CD4-positive, CD25-positive, alpha-beta regulatory T cell (primary cell): ENCODE measurements around the gene EPHA8. TPM values are rescaled to one million over a fixed set of nuclear protein-coding genes. Genes with fewer than 3 reads are reported as not detected.
A peak's percentile ranks its signal among the peaks of the same experiment; 100 is the strongest.

Source experiments
- ATAC-seq, 2 donors: fragments of 150-1000 bp; cut with Tn5 transposase; one replicate each; pipeline ENCODE4 v1.10.0; 2021; ENCODE audit warnings: low read depth in 2 of 2, moderate number of reproducible peaks in 2 of 2, moderate library complexity in 1 of 2
- DNase-seq, 3 donors: peaks; one replicate each; pipeline versions ENCODE4 v3.0.0 to v3.0.0-alpha.2; 2012 to 2022; ENCODE audit warnings: mixed read lengths in 1 of 3
- H3K27ac ChIP-seq: one replicate; pipeline ENCODE4 v1.7.0; 2013; ENCODE audit warnings: mild to moderate bottlenecking, low read length; ENCODE audit not compliant: insufficient read depth, poor library complexity, severe bottlenecking
- H3K27me3 ChIP-seq: one replicate; pipeline ENCODE4 v1.7.0; 2013; ENCODE audit warnings: low read length; ENCODE audit not compliant: control insufficient read depth, insufficient read depth
- H3K36me3 ChIP-seq: one replicate; pipeline ENCODE4 v1.7.0; 2013; ENCODE audit warnings: mild to moderate bottlenecking, low read length, moderate library complexity; ENCODE audit not compliant: control insufficient read depth, insufficient read depth
- H3K4me1 ChIP-seq: 2 replicates; pipeline ENCODE4 v1.7.0; 2013; ENCODE audit warnings: mild to moderate bottlenecking, low read length; ENCODE audit not compliant: insufficient read depth, control insufficient read depth, poor library complexity, severe bottlenecking
- H3K4me3 ChIP-seq: one replicate; pipeline ENCODE4 v1.7.0; 2013; ENCODE audit warnings: low read depth, mild to moderate bottlenecking, low read length, moderate library complexity
- H3K9me3 ChIP-seq, 2 experiments: 1 replicate in 1 of 2; 2 replicates in 1 of 2; pipeline ENCODE4 v1.7.0; 2013; ENCODE audit warnings: low read length in 2 of 2, mild to moderate bottlenecking in 1 of 2, moderate library complexity in 1 of 2; ENCODE audit not compliant: control insufficient read depth in 2 of 2
- H3K27ac Mint-ChIP-seq, 3 donors: one replicate each; pipeline ENCODE4 v1.8.0; 2020 to 2022; ENCODE audit warnings: mild to moderate bottlenecking in 3 of 3, mixed read lengths in 3 of 3, moderate library complexity in 2 of 3
- H3K27me3 Mint-ChIP-seq: one replicate; pipeline ENCODE4 v1.8.0; 2022; ENCODE audit warnings: mild to moderate bottlenecking, mixed read lengths
- H3K36me3 Mint-ChIP-seq: one replicate; pipeline ENCODE4 v1.8.0; 2020; ENCODE audit warnings: mixed read lengths
- H3K4me1 Mint-ChIP-seq, 4 donors: one replicate each; pipeline ENCODE4 v1.8.0; 2020 to 2022; ENCODE audit warnings: mixed read lengths in 4 of 4, mild to moderate bottlenecking in 1 of 4
- H3K4me3 Mint-ChIP-seq, 4 donors: one replicate each; pipeline ENCODE4 v1.8.0; 2020 to 2022; ENCODE audit warnings: mild to moderate bottlenecking in 4 of 4, mixed read lengths in 4 of 4, moderate library complexity in 3 of 4
- H3K9me3 Mint-ChIP-seq, 7 donors: one replicate each; pipeline ENCODE4 v1.8.0; 2020 to 2022; ENCODE audit warnings: mixed read lengths in 7 of 7, mild to moderate bottlenecking in 3 of 7, moderate library complexity in 2 of 7
- polyA plus RNA-seq, 4 donors: library from polyadenylated mRNA; unstranded; fragments of 300-500 nt; fragmentation: Illumina TruSeq; gene quantifications; one replicate each; pipeline ENCODE4 v1.2.3, GENCODE V29; 2021
- total RNA-seq: library from RNA; stranded (reverse); gene quantifications from one replicate; pipeline ENCODE4 v1.2.3, GENCODE V29; 2022

The EPHA8 gene
- total and polyA plus RNA-seq, 5 donors from 2014 or later: not detected

GRCh38 chr1:22578732-22579361, 15.6 kb downstream of the EPHA8 start:
- Histone ChIP-seq H3K27ac (no peak overlapping the region), H3K36me3 (no peaks in the 10 kb centered on the region), H3K4me3 (no peak overlapping the region), H3K9me3 (no peaks in the 10 kb centered on the region), H3K4me1 (no peaks in the 10 kb centered on the region), H3K27me3 (no peaks in the 10 kb centered on the region)
- Mint-ChIP-seq H3K27me3 (no peaks in the 10 kb centered on the region), H3K9me3 (peaks cover 0 to 5% (median 0%) of the 10 kb centered on the region in 7 donors), H3K4me3 (no peak overlapping the region), H3K4me1 (no peaks in the 10 kb centered on the region), H3K36me3 (no peaks in the 10 kb centered on the region), H3K27ac (peak overlapping the region in 1 of 3 donors; percentile 55)
- no peak for DNase-seq
- ATAC-seq: no peak

- H3K36me3 ChIP-seq: no peaks in the 10 kb centered on the region
- Mint-ChIP-seq H3K4me3 (no peak overlapping the region), H3K9me3 (peaks cover 0 to 5% (median 0%) of the 10 kb centered on the region in 7 donors), H3K27me3 (no peaks in the 10 kb centered on the region), H3K4me1 (no peaks in the 10 kb centered on the region), H3K36me3 (no peaks in the 10 kb centered on the region), H3K27ac (peak overlapping the region in 1 of 3 donors; percentile 55)
- no peaks in the 10 kb centered on the region for H3K9me3 ChIP-seq
- no peaks in the 10 kb centered on the region for H3K4me1 ChIP-seq
- ATAC-seq: no peak
- no peak for DNase-seq
- no peak overlapping the region for H3K4me3 ChIP-seq
- no peak overlapping the region for H3K27ac ChIP-seq
- no peaks in the 10 kb centered on the region for H3K27me3 ChIP-seq
Observed at GRCh38 chr1:22579541-22580155, 16.4 kb downstream of the EPHA8 start.

DNA sequence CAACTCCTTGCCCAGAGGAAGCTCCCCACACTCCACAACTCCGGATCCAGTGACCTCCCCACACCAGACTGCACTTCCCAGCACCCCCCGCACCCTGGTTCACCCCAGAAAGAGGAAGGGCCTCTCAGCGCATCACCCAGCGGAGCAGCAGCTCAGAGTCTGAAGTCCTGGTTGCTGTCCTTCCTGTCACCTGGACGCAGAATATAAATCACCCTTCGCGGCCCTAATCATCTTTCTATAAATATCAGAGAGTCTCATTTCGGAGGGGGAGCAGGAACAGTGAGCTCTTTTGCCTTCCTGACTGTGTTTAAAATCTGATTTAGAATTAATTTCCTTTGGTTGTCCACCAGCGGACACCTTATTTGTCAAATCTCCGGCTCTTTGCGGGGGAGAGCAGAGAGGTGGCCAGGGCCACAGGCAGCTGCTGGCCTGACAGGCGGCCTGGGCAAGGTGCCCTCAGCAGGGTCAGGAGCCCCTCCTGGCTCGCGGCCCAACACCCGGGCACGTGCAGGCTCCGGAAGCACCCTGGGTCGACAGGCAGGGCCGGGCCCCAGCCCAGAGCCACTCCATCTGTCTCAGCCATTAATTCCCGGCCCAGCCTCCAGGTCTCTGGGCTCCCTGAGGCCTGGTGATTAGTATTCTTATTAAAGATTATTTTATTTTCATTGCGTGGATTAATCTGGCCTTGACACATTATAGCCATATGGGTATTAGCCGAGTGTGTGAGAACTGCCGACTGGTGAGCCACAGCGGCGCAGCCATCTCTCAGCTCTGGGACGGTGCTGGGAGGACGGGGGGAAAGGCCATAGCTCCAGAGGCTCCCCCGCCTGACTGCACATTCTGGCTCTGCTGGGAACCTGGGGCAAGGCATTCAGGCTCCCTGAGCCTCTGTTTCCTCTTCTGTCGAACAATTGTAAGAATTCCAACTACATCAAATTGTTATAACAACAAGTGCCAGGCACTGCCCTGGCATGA, 19.7 kb downstream of the EPHA8 start:
- H3K4me3 Mint-ChIP-seq: peak overlapping the region in 1 of 4 donors; percentile 27
- no peaks in the 10 kb centered on the region for H3K9me3 ChIP-seq
- no peak for DNase-seq
- H3K4me3 ChIP-seq: no peak overlapping the region
- no peaks in the 10 kb centered on the region for H3K36me3 Mint-ChIP-seq
- H3K27me3 ChIP-seq: no peaks in the 10 kb centered on the region
- H3K4me1 ChIP-seq: no peaks in the 10 kb centered on the region
- H3K27me3 Mint-ChIP-seq: no peaks in the 10 kb centered on the region
- no peaks in the 10 kb centered on the region for H3K36me3 ChIP-seq
- ATAC-seq: no peak
- H3K4me1 Mint-ChIP-seq: no peaks in the 10 kb centered on the region
- H3K27ac ChIP-seq: no peak overlapping the region
- no peaks in the 10 kb centered on the region for H3K9me3 Mint-ChIP-seq
- no peak overlapping the region for H3K27ac Mint-ChIP-seq

DNA sequence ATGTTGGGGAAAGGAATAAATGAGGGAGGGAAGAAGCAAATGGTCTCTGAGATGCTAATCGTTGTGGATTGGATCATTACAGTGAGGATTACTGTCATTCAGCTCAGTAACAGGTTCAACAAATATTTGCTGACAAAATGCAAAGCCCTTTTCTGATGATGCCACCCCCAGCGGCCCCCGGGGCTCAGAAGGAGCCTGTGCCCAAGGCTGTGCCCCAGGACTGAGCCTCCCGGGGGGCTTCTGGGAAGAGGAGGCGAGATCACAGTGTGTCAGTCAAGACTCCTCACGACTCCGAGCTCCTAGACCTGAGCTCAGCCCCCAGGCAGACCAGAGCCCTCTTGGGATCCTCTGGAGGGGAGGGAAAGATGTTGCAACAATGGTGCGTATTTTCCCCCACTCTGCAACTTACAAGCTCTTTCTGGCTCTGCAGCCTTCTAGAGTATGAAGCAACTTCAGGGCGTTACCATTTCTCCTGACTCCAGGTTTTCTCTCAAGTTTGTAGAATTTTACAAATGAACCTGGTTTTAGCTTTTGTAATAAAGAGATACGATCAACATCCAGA, 20.8 kb downstream of the EPHA8 start:
- Mint-ChIP-seq H3K27ac (no peak overlapping the region), H3K36me3 (no peaks in the 10 kb centered on the region), H3K9me3 (no peaks in the 10 kb centered on the region), H3K4me3 (no peak overlapping the region), H3K27me3 (no peaks in the 10 kb centered on the region), H3K4me1 (no peaks in the 10 kb centered on the region)
- Histone ChIP-seq H3K36me3 (no peaks in the 10 kb centered on the region), H3K27ac (no peak overlapping the region), H3K4me3 (no peak overlapping the region), H3K27me3 (no peaks in the 10 kb centered on the region), H3K4me1 (no peaks in the 10 kb centered on the region), H3K9me3 (no peaks in the 10 kb centered on the region)
- DNase-seq: no peak
- no peak for ATAC-seq

DNA sequence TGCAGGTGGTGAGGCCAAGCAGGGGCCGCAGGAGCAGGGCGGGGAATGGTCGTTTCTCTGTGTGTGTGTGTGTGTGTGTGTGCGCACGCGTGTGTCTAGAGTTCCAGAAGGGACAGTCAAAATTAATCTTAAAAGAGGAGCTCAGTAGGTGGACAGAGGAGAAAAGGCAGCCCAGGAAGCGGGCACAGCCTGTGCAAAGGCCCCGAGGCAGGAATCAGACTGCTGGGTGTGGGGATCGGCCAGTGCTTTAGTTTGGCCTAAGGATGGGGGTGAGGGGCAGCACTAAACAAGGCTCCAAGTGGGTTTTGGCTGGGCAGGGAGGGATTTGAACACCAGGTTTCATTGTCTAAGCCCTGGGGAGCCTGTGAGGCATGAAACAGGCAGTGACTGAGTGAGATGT, 21.7 kb downstream of the EPHA8 start:
- H3K9me3 Mint-ChIP-seq: no peaks in the 10 kb centered on the region
- no peaks in the 10 kb centered on the region for H3K4me1 Mint-ChIP-seq
- Histone ChIP-seq H3K27ac (no peak overlapping the region), H3K27me3 (no peaks in the 10 kb centered on the region), H3K4me3 (no peak overlapping the region), H3K9me3 (no peaks in the 10 kb centered on the region), H3K4me1 (no peaks in the 10 kb centered on the region), H3K36me3 (no peaks in the 10 kb centered on the region)
- H3K4me3 Mint-ChIP-seq: no peak overlapping the region
- DNase-seq: no peak
- no peak for ATAC-seq
- H3K36me3 Mint-ChIP-seq: no peaks in the 10 kb centered on the region
- H3K27ac Mint-ChIP-seq: no peak overlapping the region
- H3K27me3 Mint-ChIP-seq: no peaks in the 10 kb centered on the region

GRCh38 chr1:22585471-22585870, 22.2 kb downstream of the EPHA8 start:
- Histone ChIP-seq H3K9me3 (no peaks in the 10 kb centered on the region), H3K4me3 (no peak overlapping the region), H3K27me3 (no peaks in the 10 kb centered on the region), H3K27ac (no peak overlapping the region), H3K36me3 (no peaks in the 10 kb centered on the region), H3K4me1 (no peaks in the 10 kb centered on the region)
- Mint-ChIP-seq H3K4me3 (no peak overlapping the region), H3K36me3 (no peaks in the 10 kb centered on the region), H3K9me3 (no peaks in the 10 kb centered on the region), H3K27me3 (no peaks in the 10 kb centered on the region), H3K4me1 (no peaks in the 10 kb centered on the region), H3K27ac (no peak overlapping the region)
- no peak for DNase-seq
- no peak for ATAC-seq

GRCh38 chr1:22586356-22587130, 23.3 kb downstream of the EPHA8 start:
- H3K4me1 ChIP-seq: no peaks in the 10 kb centered on the region
- H3K4me3 Mint-ChIP-seq: no peak overlapping the region
- no peaks in the 10 kb centered on the region for H3K9me3 Mint-ChIP-seq
- peak overlapping the region in 1 of 3 donors; percentile 63 for H3K27ac Mint-ChIP-seq
- H3K27me3 ChIP-seq: no peaks in the 10 kb centered on the region
- no peaks in the 10 kb centered on the region for H3K4me1 Mint-ChIP-seq
- DNase-seq (no peak), ATAC-seq (no peak)
- H3K36me3 Mint-ChIP-seq: no peaks in the 10 kb centered on the region
- H3K27ac ChIP-seq: no peak overlapping the region
- H3K9me3 ChIP-seq: no peaks in the 10 kb centered on the region
- H3K36me3 ChIP-seq: no peaks in the 10 kb centered on the region
- no peak overlapping the region for H3K4me3 ChIP-seq
- H3K27me3 Mint-ChIP-seq: peaks cover 2% of the 10 kb centered on the region
